HPDE6-E6E7 (cell line): Measurements from ENCODE around the gene CLIC5.

Source experiments
- DNase-seq: peaks from one replicate; pipeline ENCODE4 v3.0.0; 2011; ENCODE audit warnings: missing footprints; ENCODE audit errors: extremely low spot score

CLIC5 gene

DNA sequence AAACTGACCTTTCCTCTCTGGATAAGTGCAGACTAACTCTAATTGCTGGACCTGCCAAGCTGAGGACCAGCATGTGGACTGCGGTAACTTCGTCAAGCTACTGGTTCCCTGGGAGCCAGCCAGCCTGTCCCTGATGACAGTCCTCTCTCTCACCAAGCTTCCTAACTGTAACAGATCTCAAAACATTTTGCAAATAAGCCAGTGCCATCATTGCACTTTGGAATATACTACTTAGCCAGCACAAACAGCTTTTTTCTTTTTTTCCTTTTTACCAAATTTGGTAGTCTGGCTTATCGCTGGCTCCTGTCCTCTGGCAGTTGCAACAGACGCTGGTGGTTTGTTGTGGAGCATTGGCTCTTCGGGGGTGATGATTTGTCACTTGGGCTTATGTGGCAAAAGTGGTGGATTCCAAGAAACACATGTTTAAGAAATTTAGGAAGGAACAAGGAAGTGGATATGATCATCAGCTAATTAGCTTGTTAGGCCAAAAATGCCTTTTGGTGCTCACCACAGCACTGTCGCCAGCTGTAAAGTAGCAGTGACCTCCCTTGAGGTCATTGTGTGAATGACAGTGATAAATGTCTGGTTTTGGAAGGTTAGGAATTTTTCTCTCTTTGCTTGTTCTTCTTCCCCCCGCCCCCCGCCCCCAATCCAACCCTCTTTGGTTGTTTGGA, 171.7 kb downstream of the CLIC5 start:
- no peak for DNase-seq

DNA sequence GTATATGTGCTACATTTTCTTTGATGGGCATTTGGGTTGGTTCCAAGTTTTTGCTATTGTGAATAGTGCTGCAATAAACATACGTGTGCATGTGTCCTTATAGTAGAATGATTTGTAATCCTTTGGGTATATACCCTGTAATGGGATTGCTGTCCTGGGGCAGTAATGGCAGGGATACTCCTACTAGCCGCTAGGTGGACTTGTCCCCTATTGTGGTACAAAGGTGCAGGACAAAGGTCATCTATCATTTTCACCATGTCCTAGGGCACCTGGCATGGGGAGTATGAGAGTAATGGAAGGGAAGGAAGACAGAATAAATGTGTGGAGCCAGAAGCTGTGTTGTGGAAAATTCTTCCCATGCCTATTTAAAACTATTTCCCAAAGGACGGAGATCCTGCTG, 174.6 kb downstream of the CLIC5 start:
- DNase-seq, result no peak

GRCh38 chr6:45838996-45839395, 176.7 kb downstream of the CLIC5 start:
- no peak for DNase-seq

DNA sequence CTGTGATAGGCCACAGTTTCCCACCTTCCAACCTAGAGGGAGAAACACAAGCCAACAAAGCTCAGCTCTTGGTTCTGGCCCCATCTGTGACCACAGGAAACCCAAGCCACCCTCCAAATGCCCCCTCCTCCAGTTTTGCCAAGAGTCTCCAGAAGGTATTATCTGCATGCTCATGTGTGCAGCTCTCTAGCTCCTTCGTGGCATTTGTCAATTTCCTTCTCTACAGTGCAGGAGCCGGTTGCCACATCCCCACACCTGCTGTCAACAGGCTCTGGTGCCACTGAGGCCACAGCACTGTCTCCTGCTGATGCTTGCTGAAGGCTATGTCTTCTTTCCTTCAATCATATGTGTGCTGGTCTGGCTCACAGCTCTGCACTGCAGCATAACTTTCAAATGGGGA, 177.2 kb downstream of the CLIC5 start:
- DNase-seq, result no peak

DNA sequence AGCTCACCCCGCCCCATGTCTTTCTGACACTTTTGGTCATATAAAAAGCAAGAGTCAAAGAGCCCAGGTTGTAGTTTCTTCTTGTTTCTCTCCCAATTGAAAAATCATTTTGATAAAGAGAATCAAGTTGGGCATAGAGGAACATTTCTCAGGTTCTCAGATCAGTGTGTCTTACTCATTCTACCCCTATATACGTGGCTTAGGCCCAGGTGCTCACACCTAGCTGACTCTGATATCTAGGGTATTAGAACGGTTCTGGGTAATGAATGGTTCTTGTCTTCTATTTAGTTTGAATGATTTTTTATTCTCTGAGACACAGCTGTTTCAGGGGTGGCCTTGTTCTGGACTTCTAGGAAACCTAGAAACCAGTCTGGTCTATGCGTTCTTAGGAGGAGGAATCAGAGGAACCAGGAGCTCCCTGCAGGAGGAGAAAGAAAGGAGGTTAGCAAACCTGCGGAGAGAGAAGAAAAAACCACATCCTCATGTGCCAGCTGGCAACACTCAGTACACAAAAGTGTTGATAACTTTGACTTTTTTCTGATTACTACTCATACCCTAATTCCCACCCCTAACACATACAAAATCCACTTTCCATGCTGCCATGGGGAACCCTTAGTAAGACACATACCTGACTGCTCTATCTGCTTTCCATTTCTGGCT, 178.0 kb downstream of the CLIC5 start:
- no peak for DNase-seq

DNA sequence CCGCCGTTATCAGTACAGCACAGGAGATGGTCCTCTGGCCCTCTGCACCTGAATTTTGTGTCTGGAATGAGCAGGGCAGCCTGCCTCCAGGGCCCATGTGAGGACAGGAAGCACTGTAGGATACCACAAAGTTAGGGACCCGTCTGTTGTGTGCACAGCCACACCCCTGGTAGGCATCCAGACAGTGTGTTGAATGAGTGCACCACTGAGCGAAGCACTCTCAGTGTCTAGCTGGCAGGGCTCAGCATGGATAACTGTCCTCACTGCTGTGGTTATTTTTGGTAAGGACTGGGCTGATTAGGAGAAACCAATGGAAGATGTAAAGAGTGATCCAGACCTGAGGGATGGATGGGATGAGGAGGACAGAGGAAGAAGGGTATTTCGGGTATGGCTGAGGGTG, 178.7 kb downstream of the CLIC5 start:
- DNase-seq, result no peak

GRCh38 chr6:45836438-45836824, 179.2 kb downstream of the CLIC5 start:
- no peak for DNase-seq

DNA sequence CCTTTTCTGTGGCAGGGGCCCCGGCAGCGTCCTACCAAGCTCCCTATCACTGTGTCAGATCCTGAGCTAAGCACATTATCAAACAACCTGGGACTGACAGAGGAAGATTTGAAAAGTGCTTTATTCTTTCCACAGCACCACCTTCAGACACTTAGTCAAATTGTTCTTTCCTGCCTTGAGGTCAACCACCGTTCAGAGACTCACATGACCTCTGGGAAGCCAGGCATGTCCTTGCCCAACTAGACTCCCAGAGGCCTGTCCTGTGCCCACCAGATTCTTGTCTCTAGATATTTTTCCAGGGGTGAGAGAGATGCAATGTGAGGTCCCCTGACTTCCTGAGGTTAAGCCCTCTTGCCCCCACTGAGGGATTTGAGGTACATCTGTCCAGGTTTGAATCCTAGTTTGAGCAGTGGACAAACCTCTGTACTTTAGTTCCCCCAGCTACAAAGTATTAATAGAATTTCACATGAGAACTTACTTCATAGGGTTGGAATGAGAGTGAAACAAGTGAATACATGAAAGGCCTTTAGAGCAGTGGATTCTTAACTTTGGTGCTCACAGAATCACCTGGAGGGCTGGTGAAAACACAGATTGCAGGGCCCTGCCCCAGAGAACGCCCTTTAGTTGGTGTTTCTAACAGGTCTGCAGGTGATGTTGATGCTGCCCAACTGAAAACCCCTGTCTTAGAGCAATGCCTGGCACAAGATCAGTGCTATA, 179.8 kb downstream of the CLIC5 start:
- DNase-seq, result peak; percentile 34

DNA sequence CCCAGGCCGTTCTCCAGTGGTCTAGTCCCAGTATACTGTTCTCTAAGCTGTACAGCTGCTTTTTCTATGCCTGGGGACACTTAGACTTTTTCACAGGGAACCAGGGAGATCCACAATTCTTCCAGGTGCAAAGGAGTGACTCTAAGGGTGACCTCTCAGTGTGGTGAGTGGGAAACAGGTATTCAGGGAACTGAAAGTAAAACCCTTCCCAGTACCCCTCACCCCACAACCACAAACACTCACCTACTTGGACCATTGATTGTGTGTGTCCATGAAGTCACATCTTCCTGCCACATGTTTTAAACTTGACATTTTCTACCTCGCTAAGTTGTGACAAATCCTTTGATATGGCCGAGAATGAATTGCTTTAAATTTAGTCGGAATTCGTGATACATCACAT, 183.6 kb downstream of the CLIC5 start:
- no peak for DNase-seq
